WTC11 (cell line): Measurements from ENCODE around the gene CTDP1. TPM values are rescaled to one million over a fixed set of nuclear protein-coding genes. Genes with fewer than 3 reads are reported as not detected.

Source experiments
- ATAC-seq: fragments of 200-7000 bp; cut with Tn5 transposase; 2 replicates; pipeline ENCODE4 v1.10.0; 2021; ENCODE audit warnings: mild to moderate bottlenecking, moderate library complexity
- CTCF ChIA-PET: fragments of 300-600 bp; sonication (Branson Sonifier 250); formaldehyde crosslinking; loops from one replicate; lab custom pipeline; 2021; ENCODE audit warnings: antibody characterized with exemption; lab: Charles Lee
- POLR2A ChIA-PET: fragments of 350-600 bp; sonication (Branson Sonifier 250); formaldehyde crosslinking; loops from one replicate; lab custom pipeline; 2021; ENCODE audit warnings: antibody characterized with exemption; lab: Charles Lee
- DNase-seq: peaks from one replicate; pipeline ENCODE4 v3.0.0; 2021; ENCODE audit warnings: low spot score
- H3K27ac Mint-ChIP-seq: 2 replicates; pipeline ENCODE4 v1.8.0; 2021; ENCODE audit warnings: mixed read lengths
- H3K27me3 Mint-ChIP-seq: 2 replicates; pipeline ENCODE4 v1.8.0; 2021; ENCODE audit warnings: low read depth, mild to moderate bottlenecking, moderate library complexity, mixed read lengths
- H3K36me3 Mint-ChIP-seq: 2 replicates; pipeline ENCODE4 v1.8.0; 2021; ENCODE audit warnings: mixed read lengths
- H3K4me1 Mint-ChIP-seq: 2 replicates; pipeline ENCODE4 v1.8.0; 2022; ENCODE audit warnings: mixed read lengths
- H3K4me3 Mint-ChIP-seq: 2 replicates; pipeline ENCODE4 v1.8.0; 2021; ENCODE audit warnings: mild to moderate bottlenecking, moderate library complexity, mixed read lengths
- H3K9me3 Mint-ChIP-seq: 2 replicates; pipeline ENCODE4 v1.8.0; 2021; ENCODE audit warnings: mixed read lengths
- ATF1 ChIP-seq: sonication (generic); formaldehyde crosslinking; IDR thresholded peaks from 2 replicates; pipeline ENCODE4 v1.8.1; 2023; ENCODE audit warnings: mild to moderate bottlenecking, moderate library complexity, missing genetic modification reagents
- CREM ChIP-seq: sonication (generic); formaldehyde crosslinking; IDR thresholded peaks from 2 replicates; pipeline ENCODE4 v1.8.1; 2022; ENCODE audit warnings: mild to moderate bottlenecking, missing genetic modification reagents, moderate library complexity
- ELF4 ChIP-seq: sonication (generic); formaldehyde crosslinking; IDR thresholded peaks from 2 replicates; pipeline ENCODE4 v1.8.1; 2022; ENCODE audit warnings: low read depth, mild to moderate bottlenecking, moderate library complexity, missing genetic modification reagents
- ETV6 ChIP-seq: sonication (generic); formaldehyde crosslinking; IDR thresholded peaks from 2 replicates; pipeline ENCODE4 v1.8.1; 2022; ENCODE audit warnings: mild to moderate bottlenecking, missing genetic modification reagents
- FOXK1 ChIP-seq: sonication (generic); formaldehyde crosslinking; IDR thresholded peaks from 2 replicates; pipeline ENCODE4 v1.8.0; 2022; ENCODE audit warnings: mild to moderate bottlenecking, moderate library complexity, missing genetic modification reagents
- GABPB1 ChIP-seq: sonication (generic); formaldehyde crosslinking; IDR thresholded peaks from 2 replicates; pipeline ENCODE4 v1.8.1; 2023; ENCODE audit warnings: mild to moderate bottlenecking, missing genetic modification reagents
- IRF2 ChIP-seq: sonication (generic); formaldehyde crosslinking; IDR thresholded peaks from 2 replicates; pipeline ENCODE4 v1.8.0; 2022; ENCODE audit warnings: low read depth, missing genetic modification reagents, borderline replicate concordance
- MYBL2 ChIP-seq: sonication (generic); formaldehyde crosslinking; IDR thresholded peaks from 2 replicates; pipeline ENCODE4 v1.8.1; 2023; ENCODE audit warnings: mild to moderate bottlenecking, moderate library complexity, missing genetic modification reagents
- NFATC4 ChIP-seq: fragments of 250-450 bp; sonication (Bioruptor Pico); IDR thresholded peaks from 2 replicates; pipeline ENCODE4 v1.9.0; 2021; ENCODE audit warnings: mild to moderate bottlenecking
- NFYB ChIP-seq: sonication (generic); formaldehyde crosslinking; conservative IDR thresholded peaks from 2 replicates; pipeline ENCODE4 v1.8.0; 2022; ENCODE audit warnings: low read depth, missing genetic modification reagents
- NR3C1 ChIP-seq: sonication (generic); formaldehyde crosslinking; conservative IDR thresholded peaks from 2 replicates; pipeline ENCODE4 v1.8.1; 2023; ENCODE audit warnings: low read depth, mild to moderate bottlenecking, missing genetic modification reagents
- PRRX2 ChIP-seq: fragments of 250-450 bp; sonication (Bioruptor Pico); IDR thresholded peaks from 2 replicates; pipeline ENCODE4 v1.8.0; 2021; ENCODE audit warnings: mild to moderate bottlenecking
- SP1 ChIP-seq: sonication (generic); formaldehyde crosslinking; conservative IDR thresholded peaks from 2 replicates; pipeline ENCODE4 v1.8.1; 2022; ENCODE audit warnings: missing genetic modification reagents
- TCF7 ChIP-seq: sonication (generic); formaldehyde crosslinking; IDR thresholded peaks from 2 replicates; pipeline ENCODE4 v1.8.0; 2022; ENCODE audit warnings: mild to moderate bottlenecking, low read depth, missing genetic modification reagents, moderate library complexity
- TEAD1 ChIP-seq: sonication (generic); formaldehyde crosslinking; IDR thresholded peaks from 2 replicates; pipeline ENCODE4 v1.8.0; 2022; ENCODE audit warnings: mild to moderate bottlenecking, missing genetic modification reagents
- ZNF138 ChIP-seq: sonication (generic); formaldehyde crosslinking; conservative IDR thresholded peaks from 2 replicates; pipeline ENCODE4 v1.8.1; 2022; ENCODE audit warnings: mild to moderate bottlenecking, moderate library complexity, missing genetic modification reagents
- total RNA-seq: library from RNA; stranded (reverse); gene quantifications from 3 replicates; pipeline ENCODE4 v1.2.3, GENCODE V29; 2021
- TF ChIP-seq, protein P1 (sequence below): sonication (generic); formaldehyde crosslinking; IDR thresholded peaks from 2 replicates; pipeline ENCODE4 v1.8.1; 2023; ENCODE audit warnings: mild to moderate bottlenecking, missing genetic modification reagents
- TF ChIP-seq, protein P2 (sequence below): sonication (generic); formaldehyde crosslinking; IDR thresholded peaks from 2 replicates; pipeline ENCODE4 v1.8.1; 2023; ENCODE audit warnings: mild to moderate bottlenecking, missing genetic modification reagents
- TF ChIP-seq, protein P3 (sequence below): sonication (generic); formaldehyde crosslinking; IDR thresholded peaks from 2 replicates; pipeline ENCODE4 v1.8.0; 2023; ENCODE audit warnings: mild to moderate bottlenecking, missing genetic modification reagents
- TF ChIP-seq, protein P4 (sequence below): sonication (generic); formaldehyde crosslinking; IDR thresholded peaks from 2 replicates; pipeline ENCODE4 v1.8.1; 2023; ENCODE audit warnings: mild to moderate bottlenecking, moderate library complexity, missing genetic modification reagents
- TF ChIP-seq, protein P5 (sequence below): sonication (generic); formaldehyde crosslinking; IDR thresholded peaks from 2 replicates; pipeline ENCODE4 v1.8.1; 2023; ENCODE audit warnings: mild to moderate bottlenecking, missing genetic modification reagents, moderate library complexity

CTDP1 gene
- total RNA-seq, 1 experiment from 2014 or later, result 39.7 TPM

DNA sequence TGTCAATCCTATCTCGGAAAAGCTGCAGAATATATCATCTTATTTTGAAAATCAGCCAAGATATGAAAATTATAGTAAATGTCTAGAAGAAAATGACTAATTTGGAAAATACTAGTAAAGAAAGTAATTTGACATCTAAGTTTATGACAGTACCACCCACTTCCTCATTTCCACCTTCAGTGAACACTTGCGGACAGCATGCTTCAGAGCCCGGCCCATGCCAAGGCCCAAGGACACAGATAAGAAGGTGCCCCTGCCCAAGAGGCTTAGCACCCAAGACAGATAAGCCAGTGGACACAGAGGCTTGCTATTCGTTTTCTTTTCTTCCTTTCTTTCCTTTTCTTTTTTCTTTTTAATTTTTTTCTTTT, 113.4 kb downstream of the CTDP1 start:
- no peaks in the 10 kb centered on the region for H3K36me3 Mint-ChIP-seq
- ChIA-PET CTCF (no interaction called here), POLR2A (no interaction called here)
- H3K4me1 Mint-ChIP-seq, result peaks cover 7% of the 10 kb centered on the region
- ATAC-seq (no peak), DNase-seq (no peak)
- H3K9me3 Mint-ChIP-seq, result no peaks in the 10 kb centered on the region
- no peak overlapping the region for H3K4me3 Mint-ChIP-seq
- H3K27ac Mint-ChIP-seq, result no peak overlapping the region
- peaks cover 47% of the 10 kb centered on the region for H3K27me3 Mint-ChIP-seq
- no peak for TF ChIP-seq TEAD1 (CRISPR knock-in tag)
- no peak for TF ChIP-seq TCF7
- TF ChIP-seq, protein P1, sequence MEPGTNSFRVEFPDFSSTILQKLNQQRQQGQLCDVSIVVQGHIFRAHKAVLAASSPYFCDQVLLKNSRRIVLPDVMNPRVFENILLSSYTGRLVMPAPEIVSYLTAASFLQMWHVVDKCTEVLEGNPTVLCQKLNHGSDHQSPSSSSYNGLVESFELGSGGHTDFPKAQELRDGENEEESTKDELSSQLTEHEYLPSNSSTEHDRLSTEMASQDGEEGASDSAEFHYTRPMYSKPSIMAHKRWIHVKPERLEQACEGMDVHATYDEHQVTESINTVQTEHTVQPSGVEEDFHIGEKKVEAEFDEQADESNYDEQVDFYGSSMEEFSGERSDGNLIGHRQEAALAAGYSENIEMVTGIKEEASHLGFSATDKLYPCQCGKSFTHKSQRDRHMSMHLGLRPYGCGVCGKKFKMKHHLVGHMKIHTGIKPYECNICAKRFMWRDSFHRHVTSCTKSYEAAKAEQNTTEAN (CRISPR knock-in tag), result no peak
- TF ChIP-seq ZNF138 (CRISPR knock-in tag), result no peak

DNA sequence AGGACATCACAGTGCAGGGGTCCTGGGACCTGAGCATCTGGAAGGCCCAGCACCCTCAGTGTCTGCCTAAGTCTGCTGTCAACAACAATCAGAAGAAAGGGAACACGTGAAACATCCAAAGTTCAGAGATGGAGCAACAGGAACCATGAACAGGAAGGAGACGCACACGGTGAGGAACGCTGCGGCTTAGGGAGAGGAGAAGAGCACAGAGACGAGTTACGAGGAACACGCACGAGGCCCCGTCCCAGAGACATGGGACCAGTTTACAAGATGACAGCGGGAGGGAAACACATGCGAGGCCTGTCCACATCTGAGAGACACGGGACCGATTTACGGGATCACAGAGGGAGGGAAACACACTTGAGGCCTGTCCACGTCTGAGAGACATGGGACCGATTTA, 115.2 kb downstream of the CTDP1 start:
- CTCF ChIA-PET, result no interaction called here
- TF ChIP-seq, protein P2, sequence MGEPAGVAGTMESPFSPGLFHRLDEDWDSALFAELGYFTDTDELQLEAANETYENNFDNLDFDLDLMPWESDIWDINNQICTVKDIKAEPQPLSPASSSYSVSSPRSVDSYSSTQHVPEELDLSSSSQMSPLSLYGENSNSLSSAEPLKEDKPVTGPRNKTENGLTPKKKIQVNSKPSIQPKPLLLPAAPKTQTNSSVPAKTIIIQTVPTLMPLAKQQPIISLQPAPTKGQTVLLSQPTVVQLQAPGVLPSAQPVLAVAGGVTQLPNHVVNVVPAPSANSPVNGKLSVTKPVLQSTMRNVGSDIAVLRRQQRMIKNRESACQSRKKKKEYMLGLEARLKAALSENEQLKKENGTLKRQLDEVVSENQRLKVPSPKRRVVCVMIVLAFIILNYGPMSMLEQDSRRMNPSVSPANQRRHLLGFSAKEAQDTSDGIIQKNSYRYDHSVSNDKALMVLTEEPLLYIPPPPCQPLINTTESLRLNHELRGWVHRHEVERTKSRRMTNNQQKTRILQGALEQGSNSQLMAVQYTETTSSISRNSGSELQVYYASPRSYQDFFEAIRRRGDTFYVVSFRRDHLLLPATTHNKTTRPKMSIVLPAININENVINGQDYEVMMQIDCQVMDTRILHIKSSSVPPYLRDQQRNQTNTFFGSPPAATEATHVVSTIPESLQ (CRISPR knock-in tag), result no peak
- TF ChIP-seq NR3C1, result no peak
- TF ChIP-seq CREM, result no peak
- no peak for TF ChIP-seq SP1
- no peak for TF ChIP-seq GABPB1 (CRISPR knock-in tag)
- TF ChIP-seq NFYB, result no peak
- DNase-seq (no peak), ATAC-seq (no peak)
- H3K9me3 Mint-ChIP-seq, result no peaks in the 10 kb centered on the region
- peaks cover 42% of the 10 kb centered on the region for H3K27me3 Mint-ChIP-seq
- H3K4me3 Mint-ChIP-seq, result no peak overlapping the region
- H3K36me3 Mint-ChIP-seq, result no peaks in the 10 kb centered on the region
- no peak overlapping the region for H3K27ac Mint-ChIP-seq
- POLR2A ChIA-PET, result no interaction called here
- peaks cover 9% of the 10 kb centered on the region for H3K4me1 Mint-ChIP-seq

DNA sequence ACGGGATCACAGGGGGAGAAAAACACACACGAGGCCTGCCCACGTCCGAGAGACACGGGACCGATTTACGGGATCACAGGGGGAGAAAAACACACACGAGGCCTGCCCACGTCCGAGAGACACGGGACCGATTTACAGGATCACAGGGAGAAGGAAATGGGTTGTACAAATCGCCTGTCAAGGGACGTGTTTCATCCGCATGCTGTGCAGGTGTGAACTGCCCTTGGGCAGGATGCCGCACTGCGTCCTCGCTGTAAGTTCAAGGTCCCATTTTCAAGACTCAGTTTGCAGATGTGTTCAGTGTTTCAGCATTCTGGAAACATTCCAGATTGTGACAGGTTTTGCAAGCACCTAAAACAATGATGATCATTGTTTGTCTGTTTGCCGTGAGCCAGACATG, 115.8 kb downstream of the CTDP1 start:
- POLR2A ChIA-PET, result no interaction called here
- DNase-seq (no peak), ATAC-seq (no peak)
- Mint-ChIP-seq H3K27ac (no peak overlapping the region), H3K27me3 (peaks cover 46% of the 10 kb centered on the region), H3K36me3 (no peaks in the 10 kb centered on the region), H3K4me3 (no peak overlapping the region), H3K4me1 (peaks cover 9% of the 10 kb centered on the region), H3K9me3 (no peaks in the 10 kb centered on the region)
- peak; percentile 59; the same call in 1 of the 2 replicates for TF ChIP-seq GABPB1 (CRISPR knock-in tag)
- TF ChIP-seq IRF2 (CRISPR knock-in tag), result no peak
- no peak for TF ChIP-seq MYBL2 (CRISPR knock-in tag)
- CTCF ChIA-PET, result no interaction called here

DNA sequence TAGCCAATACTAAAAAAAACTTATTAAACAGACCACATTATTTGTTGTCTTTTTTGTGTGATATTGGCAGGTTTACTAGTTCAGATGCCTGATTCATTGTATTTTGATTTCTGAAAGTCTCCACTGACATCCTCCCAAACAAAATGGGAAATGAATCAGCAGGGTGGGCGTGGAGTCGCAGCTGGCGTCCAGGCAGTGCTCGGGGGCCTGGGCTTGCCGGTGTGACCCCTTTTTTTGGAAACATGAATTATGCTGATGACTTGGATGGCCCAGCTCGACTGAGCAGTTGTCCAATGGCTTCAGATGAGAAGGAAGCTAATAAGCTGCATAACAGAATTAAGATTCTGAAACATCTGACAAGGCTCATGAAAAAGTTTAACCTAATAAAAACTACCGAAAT, 116.4 kb downstream of the CTDP1 start:
- Mint-ChIP-seq H3K36me3 (no peaks in the 10 kb centered on the region), H3K9me3 (no peaks in the 10 kb centered on the region), H3K4me3 (no peak overlapping the region), H3K4me1 (peaks cover 9% of the 10 kb centered on the region), H3K27ac (no peak overlapping the region), H3K27me3 (peaks cover 46% of the 10 kb centered on the region)
- TF ChIP-seq NFATC4 (CRISPR knock-in tag), result no peak
- no peak for TF ChIP-seq TCF7
- TF ChIP-seq, protein P1 (CRISPR knock-in tag), result no peak
- no peak for TF ChIP-seq PRRX2
- TF ChIP-seq ATF1 (CRISPR knock-in tag), result no peak
- TF ChIP-seq NFYB, result no peak
- TF ChIP-seq, protein P3, sequence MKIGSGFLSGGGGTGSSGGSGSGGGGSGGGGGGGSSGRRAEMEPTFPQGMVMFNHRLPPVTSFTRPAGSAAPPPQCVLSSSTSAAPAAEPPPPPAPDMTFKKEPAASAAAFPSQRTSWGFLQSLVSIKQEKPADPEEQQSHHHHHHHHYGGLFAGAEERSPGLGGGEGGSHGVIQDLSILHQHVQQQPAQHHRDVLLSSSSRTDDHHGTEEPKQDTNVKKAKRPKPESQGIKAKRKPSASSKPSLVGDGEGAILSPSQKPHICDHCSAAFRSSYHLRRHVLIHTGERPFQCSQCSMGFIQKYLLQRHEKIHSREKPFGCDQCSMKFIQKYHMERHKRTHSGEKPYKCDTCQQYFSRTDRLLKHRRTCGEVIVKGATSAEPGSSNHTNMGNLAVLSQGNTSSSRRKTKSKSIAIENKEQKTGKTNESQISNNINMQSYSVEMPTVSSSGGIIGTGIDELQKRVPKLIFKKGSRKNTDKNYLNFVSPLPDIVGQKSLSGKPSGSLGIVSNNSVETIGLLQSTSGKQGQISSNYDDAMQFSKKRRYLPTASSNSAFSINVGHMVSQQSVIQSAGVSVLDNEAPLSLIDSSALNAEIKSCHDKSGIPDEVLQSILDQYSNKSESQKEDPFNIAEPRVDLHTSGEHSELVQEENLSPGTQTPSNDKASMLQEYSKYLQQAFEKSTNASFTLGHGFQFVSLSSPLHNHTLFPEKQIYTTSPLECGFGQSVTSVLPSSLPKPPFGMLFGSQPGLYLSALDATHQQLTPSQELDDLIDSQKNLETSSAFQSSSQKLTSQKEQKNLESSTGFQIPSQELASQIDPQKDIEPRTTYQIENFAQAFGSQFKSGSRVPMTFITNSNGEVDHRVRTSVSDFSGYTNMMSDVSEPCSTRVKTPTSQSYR (CRISPR knock-in tag), result no peak
- TF ChIP-seq, protein P4, sequence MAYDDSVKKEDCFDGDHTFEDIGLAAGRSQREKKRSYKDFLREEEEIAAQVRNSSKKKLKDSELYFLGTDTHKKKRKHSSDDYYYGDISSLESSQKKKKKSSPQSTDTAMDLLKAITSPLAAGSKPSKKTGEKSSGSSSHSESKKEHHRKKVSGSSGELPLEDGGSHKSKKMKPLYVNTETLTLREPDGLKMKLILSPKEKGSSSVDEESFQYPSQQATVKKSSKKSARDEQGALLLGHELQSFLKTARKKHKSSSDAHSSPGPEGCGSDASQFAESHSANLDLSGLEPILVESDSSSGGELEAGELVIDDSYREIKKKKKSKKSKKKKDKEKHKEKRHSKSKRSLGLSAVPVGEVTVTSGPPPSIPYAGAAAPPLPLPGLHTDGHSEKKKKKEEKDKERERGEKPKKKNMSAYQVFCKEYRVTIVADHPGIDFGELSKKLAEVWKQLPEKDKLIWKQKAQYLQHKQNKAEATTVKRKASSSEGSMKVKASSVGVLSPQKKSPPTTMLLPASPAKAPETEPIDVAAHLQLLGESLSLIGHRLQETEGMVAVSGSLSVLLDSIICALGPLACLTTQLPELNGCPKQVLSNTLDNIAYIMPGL (CRISPR knock-in tag), result no peak
- TF ChIP-seq, protein P5, sequence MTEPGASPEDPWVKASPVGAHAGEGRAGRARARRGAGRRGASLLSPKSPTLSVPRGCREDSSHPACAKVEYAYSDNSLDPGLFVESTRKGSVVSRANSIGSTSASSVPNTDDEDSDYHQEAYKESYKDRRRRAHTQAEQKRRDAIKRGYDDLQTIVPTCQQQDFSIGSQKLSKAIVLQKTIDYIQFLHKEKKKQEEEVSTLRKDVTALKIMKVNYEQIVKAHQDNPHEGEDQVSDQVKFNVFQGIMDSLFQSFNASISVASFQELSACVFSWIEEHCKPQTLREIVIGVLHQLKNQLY (CRISPR knock-in tag), result no peak
- TF ChIP-seq SP1, result no peak
- no peak for TF ChIP-seq ELF4 (CRISPR knock-in tag)
- TF ChIP-seq FOXK1 (CRISPR knock-in tag), result no peak
- TF ChIP-seq ETV6 (CRISPR knock-in tag), result no peak
- ATAC-seq, result no peak
- ChIA-PET POLR2A (no interaction called here), CTCF (no interaction called here)
- no peak for DNase-seq
